Skeletal muscle cell (primary cell): Measurements from ENCODE around the gene C2orf68.
A peak's percentile ranks its signal among the peaks of the same experiment; 100 is the strongest.
"Not testable (repeated sequence)": the region's sequence is repeated elsewhere in the genome, so short reads cannot be mapped to it uniquely, and the experiment has no call there.

Source experiments
- DNase-seq: peaks from one replicate; pipeline ENCODE4 v3.0.0-alpha.2; 2010; ENCODE audit warnings: low read depth
- H3K4me3 ChIP-seq: 2 replicates; pipeline ENCODE4 v1.5.1; 2011; ENCODE audit warnings: low read depth, mild to moderate bottlenecking, control low read depth, low read length, moderate library complexity

Gene C2orf68

GRCh38 chr2:85588236-85588635, 23.6 kb downstream of the C2orf68 start:
- no peak for DNase-seq

GRCh38 chr2:85585781-85586105, 26.1 kb downstream of the C2orf68 start:
- H3K4me3 ChIP-seq, result no peak overlapping the region
- DNase-seq, result no peak

More at GRCh38 chr2:85588236-85588635, 23.6 kb downstream of the C2orf68 start:
- no peak overlapping the region for H3K4me3 ChIP-seq

- H3K4me3 ChIP-seq, result peak overlapping the region; percentile 48
- DNase-seq, result no peak
Measured at GRCh38 chr2:85584857-85585780, 26.7 kb downstream of the C2orf68 start.

DNA sequence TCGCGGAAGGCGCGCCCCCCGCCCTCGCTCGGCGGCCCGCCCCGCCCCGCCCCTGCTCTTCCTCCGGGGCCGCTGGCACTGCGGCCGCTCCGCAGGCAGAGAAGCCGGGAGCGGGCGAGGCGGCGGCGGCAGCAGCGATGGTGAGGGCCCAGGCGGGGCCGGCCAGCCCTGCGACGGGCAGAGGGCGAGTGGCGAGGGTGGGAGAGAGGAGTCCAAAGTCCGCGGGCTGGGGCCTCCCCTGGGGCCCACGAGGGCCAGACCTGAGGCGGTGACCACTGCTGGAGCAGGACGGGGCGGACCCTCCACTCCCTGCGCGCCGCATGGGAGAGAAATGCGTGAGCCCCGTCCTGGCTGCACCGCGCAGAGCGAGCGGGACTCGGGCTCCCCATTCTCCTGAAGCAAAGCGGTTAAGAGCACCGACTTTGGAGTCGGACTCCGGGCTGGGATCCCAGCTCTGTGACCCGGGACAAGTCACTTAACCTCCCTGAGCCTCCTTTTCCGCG, 27.5 kb downstream of the C2orf68 start, which contains the start of gene VAMP5:
TSS of gene VAMP5 (plus strand) at position 78 of the 503 bp plus-strand sequence. CDS start at position 138, 60 bp downstream.
- DNase-seq, result no peak

GRCh38 chr2:85583667-85584353, 28.1 kb downstream of the C2orf68 start:
- H3K4me3 ChIP-seq, result peak overlapping the region; percentile 48
- no peak for DNase-seq

More for the DNA sequence above, 27.5 kb downstream of the C2orf68 start, which contains the start of gene VAMP5:
- H3K4me3 ChIP-seq, result peak within 1 kb of the TSS; percentile 48

GRCh38 chr2:85582492-85582891, 29.4 kb downstream of the C2orf68 start:
- no peak for DNase-seq

GRCh38 chr2:85580206-85580605, 31.7 kb downstream of the C2orf68 start:
- H3K4me3 ChIP-seq, result no peak overlapping the region
- DNase-seq, result no peak

More at GRCh38 chr2:85582492-85582891, 29.4 kb downstream of the C2orf68 start:
- H3K4me3 ChIP-seq, result no peak overlapping the region

- no peak for DNase-seq
- H3K4me3 ChIP-seq, result no peak overlapping the region
Measured at GRCh38 chr2:85579266-85579935, 32.5 kb downstream of the C2orf68 start.

GRCh38 chr2:85578243-85579180, 33.4 kb downstream of the C2orf68 start:
- H3K4me3 ChIP-seq, result no peak overlapping the region
- no peak for DNase-seq

- no peak within 1 kb of the TSS for H3K4me3 ChIP-seq
- no peak for DNase-seq
Measured at GRCh38 chr2:85577386-85578242, 34.3 kb downstream of the C2orf68 start, which contains the start of gene VAMP8. Gene VAMP8, plus strand, starts transcription at chr2:85577586. Its CDS starts 61 bp downstream, at chr2:85577647.

DNA sequence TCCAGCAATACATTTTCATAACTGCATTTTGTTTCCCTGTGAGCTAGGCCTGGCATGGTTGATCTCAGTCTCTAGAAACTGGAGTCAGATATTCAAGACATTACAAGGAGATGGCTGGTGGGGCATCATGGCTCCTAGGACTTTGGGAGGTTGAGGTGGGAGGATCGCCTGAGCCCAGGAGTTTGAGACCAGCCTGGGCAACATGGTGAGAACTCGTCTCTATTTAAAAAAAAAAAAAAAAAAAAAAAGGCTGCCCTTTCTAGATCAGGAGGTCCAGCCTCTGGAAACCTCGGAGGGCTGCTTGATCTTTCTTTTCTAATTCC, 34.8 kb downstream of the C2orf68 start:
- H3K4me3 ChIP-seq, result no peak overlapping the region
- DNase-seq, result no peak

- H3K4me3 ChIP-seq, result no peak overlapping the region
- no peak for DNase-seq
Measured at GRCh38 chr2:85575739-85576138, 36.1 kb downstream of the C2orf68 start.

DNA sequence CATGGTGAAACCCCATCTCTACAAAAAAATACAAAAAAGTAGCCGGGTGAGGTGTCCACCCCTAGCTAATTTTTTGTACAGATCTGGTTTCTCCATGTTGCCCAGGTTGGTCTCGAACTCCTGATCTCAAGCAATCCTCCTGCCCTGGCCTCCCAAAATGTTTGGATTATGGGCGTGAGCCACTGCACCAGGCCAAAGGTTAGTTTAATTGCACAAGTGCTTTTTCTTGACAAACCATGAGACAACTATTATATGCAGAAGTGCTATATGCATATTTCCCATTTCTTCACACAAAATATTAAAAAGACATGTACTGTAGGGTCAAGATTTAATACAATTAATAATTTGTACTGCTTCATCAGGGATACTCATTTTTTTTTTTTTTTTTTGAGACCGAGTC, 45.6 kb downstream of the C2orf68 start:
- H3K4me3 ChIP-seq, result no peak overlapping the region
- DNase-seq, result no peak

GRCh38 chr2:85564144-85564563, 47.7 kb downstream of the C2orf68 start:
- DNase-seq, result no peak
- H3K4me3 ChIP-seq, result no peak overlapping the region

DNA sequence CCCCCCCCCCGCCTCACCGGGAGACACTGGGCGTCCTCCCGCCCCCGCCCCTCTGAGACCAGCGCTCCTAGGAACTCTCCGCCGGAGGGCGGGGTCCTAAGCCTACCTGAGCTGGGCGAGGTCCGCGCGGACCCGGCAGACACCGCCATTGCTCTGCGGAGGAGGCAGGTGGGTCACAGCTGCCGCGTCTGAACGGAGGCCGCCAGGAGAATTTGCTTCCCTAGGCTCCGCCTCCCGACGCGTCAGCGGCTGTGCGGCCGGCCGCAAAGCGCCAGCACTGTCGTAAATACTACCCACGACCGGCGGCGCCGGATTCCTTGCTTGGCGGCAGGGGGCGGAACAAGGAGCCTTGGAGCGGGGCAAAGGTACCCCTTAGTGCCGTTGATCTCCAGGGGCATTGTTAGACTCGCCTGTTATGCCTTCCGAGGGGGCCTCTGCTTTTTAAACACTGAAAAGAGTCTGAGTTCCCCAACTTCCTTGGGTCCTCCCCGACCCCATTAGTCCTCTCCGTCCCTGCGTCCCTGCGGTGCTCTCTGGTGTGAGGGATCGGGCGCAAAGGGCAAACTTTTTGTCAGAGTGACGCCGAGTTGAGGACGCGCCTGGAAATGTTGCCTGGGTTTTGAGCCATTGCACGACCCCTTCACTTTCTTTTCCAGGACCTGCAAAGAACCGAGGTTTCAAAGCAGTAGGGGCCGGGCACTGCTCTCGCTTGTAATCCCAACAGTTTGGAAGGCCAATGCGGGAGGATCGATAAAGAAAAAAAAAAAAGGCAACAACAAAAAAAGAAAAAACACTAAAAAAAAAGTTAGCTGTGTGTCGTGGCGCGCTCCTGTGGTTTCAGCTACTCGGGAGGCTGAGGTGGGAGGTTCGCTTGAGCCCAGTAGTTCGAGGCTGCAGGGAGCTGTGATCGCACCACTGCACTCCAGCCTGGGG, 50.3 kb downstream of the C2orf68 start, which contains the start of gene GGCX:
TSS of gene GGCX (minus strand) at position 214 of the 933 bp plus-strand sequence. CDS start at position 149, 65 bp downstream.
- peak within 1 kb of the TSS; percentile 74 for H3K4me3 ChIP-seq
- peak; percentile 78 for DNase-seq

DNA sequence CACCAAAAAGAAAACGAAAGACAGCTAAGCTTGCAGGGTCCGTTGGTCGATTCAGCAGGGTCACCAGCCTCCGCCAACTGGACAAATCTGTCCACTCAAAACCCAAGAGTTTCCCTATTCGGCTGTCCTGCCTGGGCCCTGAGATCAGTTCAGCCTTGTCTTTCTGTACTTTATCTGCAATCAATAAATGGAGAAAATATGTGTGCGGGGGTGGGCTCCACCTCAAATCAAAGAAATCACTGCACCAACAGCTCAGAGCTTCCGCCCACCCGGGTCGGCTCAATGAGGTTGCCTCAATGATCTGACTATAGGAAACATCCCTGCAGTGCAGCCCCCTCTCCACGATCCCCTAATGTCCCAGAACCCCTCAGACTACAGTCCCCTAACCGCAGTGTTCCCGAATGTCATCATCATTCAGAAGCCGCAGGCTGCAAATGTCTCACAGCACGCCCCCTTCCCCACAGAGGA, 51.0 kb downstream of the C2orf68 start:
- no peak for DNase-seq

GRCh38 chr2:85560403-85560726, 51.5 kb downstream of the C2orf68 start:
- peak overlapping the region; percentile 74 for H3K4me3 ChIP-seq
- not testable (repeated sequence) for DNase-seq

More for the DNA sequence above, 51.0 kb downstream of the C2orf68 start:
- peak overlapping the region; percentile 74 for H3K4me3 ChIP-seq
